HUES64 (cell line): Measurements from ENCODE around the gene TDRD15.

Experiments used
- H3K27ac ChIP-seq: 2 replicates; pipeline ENCODE4 v1.7.0; 2013; ENCODE audit warnings: low read depth, low read length, inconsistent platforms
- H3K27me3 ChIP-seq: 2 replicates; pipeline ENCODE4 v1.6.1; 2013; ENCODE audit warnings: mild to moderate bottlenecking, low read length; ENCODE audit not compliant: insufficient read depth
- H3K36me3 ChIP-seq: 2 replicates; pipeline ENCODE4 v1.6.1; 2013; ENCODE audit warnings: mild to moderate bottlenecking, low read length; ENCODE audit not compliant: insufficient read depth
- H3K4me1 ChIP-seq: 2 replicates; pipeline ENCODE4 v1.6.1; 2013; ENCODE audit warnings: mild to moderate bottlenecking, low read length, moderate library complexity; ENCODE audit not compliant: insufficient read depth
- H3K4me3 ChIP-seq: 2 replicates; pipeline ENCODE4 v1.5.1; 2013; ENCODE audit warnings: mild to moderate bottlenecking, low read length, moderate library complexity
- H3K9ac ChIP-seq: 2 replicates; pipeline ENCODE4 v1.6.1; 2013; ENCODE audit warnings: mild to moderate bottlenecking, low read depth, low read length
- H3K9me3 ChIP-seq: 2 replicates; pipeline ENCODE4 v1.6.1; 2013; ENCODE audit warnings: low read depth, low read length; ENCODE audit not compliant: insufficient read depth
- WGBS: fragments of 150-250, 120-280 bp; methylation state at CpG from one replicate; pipeline ENCODE4 v1.1.7; 2013; ENCODE audit warnings: missing lambda C conversion rate; 5-methylcytosine and 5-hydroxymethylcytosine counted together

Gene TDRD15

DNA sequence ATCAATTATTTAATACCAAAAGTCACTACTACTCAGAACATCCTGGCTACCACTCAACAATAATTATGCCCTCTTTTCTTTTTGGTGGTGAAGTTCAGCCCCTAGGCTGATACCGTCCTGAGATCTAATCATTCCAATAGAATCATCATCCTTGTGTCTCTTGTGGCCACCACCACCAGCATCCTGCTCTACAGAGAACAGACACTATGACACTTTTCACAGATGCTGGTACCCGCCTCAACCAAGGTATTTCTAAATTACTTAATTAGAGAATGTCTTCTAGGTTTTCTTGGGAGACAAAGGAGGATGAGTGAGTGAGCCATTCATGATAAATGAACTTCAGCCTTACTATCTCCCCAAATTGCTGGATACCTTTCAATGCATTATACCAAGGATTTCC, 60.0 kb downstream of the TDRD15 start:
- 95% methylated on average over 1 of the region's 2 CpGs for WGBS
- Histone ChIP-seq H3K4me1 (no peaks in the 10 kb centered on the region), H3K9ac (no peak overlapping the region), H3K9me3 (no peaks in the 10 kb centered on the region), H3K27ac (no peak overlapping the region), H3K27me3 (no peaks in the 10 kb centered on the region), H3K36me3 (no peaks in the 10 kb centered on the region), H3K4me3 (no peak overlapping the region)

DNA sequence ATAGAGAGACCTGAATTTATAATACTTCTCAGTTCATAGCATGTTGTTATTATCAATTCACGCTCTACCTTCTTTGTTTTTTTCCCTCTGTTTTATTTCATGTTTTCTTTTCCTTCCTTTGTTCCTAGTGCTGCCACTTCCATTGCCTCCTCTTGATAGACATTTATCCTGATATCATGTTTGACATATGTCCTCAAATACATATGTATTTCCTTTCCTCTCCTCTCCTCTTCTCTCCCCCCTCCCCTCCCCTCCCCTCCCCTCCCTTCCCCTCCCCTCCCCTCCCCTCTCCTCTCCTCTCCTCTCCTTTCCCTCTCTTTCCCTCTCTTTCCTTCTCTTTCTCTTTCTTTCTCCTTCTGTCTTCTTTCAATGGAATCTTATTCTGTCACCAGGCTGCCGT, 67.8 kb downstream of the TDRD15 start:
- Histone ChIP-seq H3K9me3 (no peaks in the 10 kb centered on the region), H3K9ac (no peak overlapping the region), H3K27ac (no peak overlapping the region), H3K4me3 (no peak overlapping the region), H3K27me3 (no peaks in the 10 kb centered on the region), H3K36me3 (no peaks in the 10 kb centered on the region), H3K4me1 (peaks cover 14% of the 10 kb centered on the region; the same call in 1 of the 2 replicates)
- WGBS: 96% methylated on average over 2 of the region's 2 CpGs
